GM23248 (cell line): ENCODE results near the gene OR2B6.

Experiments
- EZH2 ChIP-seq: fragments of 200-600 bp; sonication (generic); IDR thresholded peaks from 2 replicates; pipeline ENCODE4 v1.6.1; 2018; ENCODE audit warnings: antibody characterized with exemption, mild to moderate bottlenecking; ENCODE audit not compliant: insufficient read depth, poor library complexity, severe bottlenecking
- EZH2phosphoT487 ChIP-seq: fragments of 200-600 bp; sonication (generic); IDR thresholded peaks from 2 replicates; pipeline ENCODE4 v1.6.1; 2018; ENCODE audit warnings: antibody characterized with exemption, moderate library complexity, mild to moderate bottlenecking, low read depth; ENCODE audit not compliant: insufficient read depth

DNA sequence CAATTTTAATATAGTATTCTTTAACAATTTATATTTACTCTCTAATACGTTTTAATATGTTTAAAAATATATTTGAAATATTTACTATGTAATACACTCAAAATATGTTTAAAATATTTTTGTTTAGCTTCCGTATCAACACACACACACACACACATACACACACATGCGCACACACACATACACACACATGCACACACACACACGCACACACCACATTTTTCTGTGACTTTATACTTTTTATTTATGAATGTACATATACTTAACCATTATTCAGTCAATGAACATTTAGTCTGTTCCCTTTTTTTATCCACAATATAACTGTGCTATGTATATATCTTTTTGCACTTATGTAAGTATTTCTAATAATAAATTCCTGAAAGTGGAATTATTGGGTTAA is 15.7 kb downstream of the OR2B6 start:
- no peak for TF ChIP-seq EZH2phosphoT487
- no peak for TF ChIP-seq EZH2
